OCI-LY7 (cell line): ENCODE data around the gene USP48.
"Not testable (repeated sequence)": the region's sequence is repeated elsewhere in the genome, so short reads cannot be mapped to it uniquely, and the experiment has no call there.

Experiments used
- CTCF ChIP-seq: fragments of 200-600 bp; sonication (generic); conservative IDR thresholded peaks from 2 replicates; pipeline ENCODE4 v1.5.1; 2014; ENCODE audit warnings: mild to moderate bottlenecking, antibody characterized with exemption, low read length, moderate library complexity, mixed read lengths
- EZH2phosphoT487 ChIP-seq: fragments of 200-600 bp; sonication (generic); IDR thresholded peaks from 2 replicates; pipeline ENCODE4 v1.6.1; 2018; ENCODE audit warnings: low read depth, borderline replicate concordance, mild to moderate bottlenecking, mixed run types, antibody characterized with exemption, low read length, moderate library complexity, mixed read lengths

- not testable (repeated sequence) for TF ChIP-seq CTCF, EZH2phosphoT487
Observed at GRCh38 chr1:21785764-21786163, 2.8 kb upstream of the USP48 start.
